Measurements from ENCODE around the gene ARHGAP40.
"Not testable (repeated sequence)": the region's sequence is repeated elsewhere in the genome, so short reads cannot be mapped to it uniquely, and the experiment has no call there.

The ARHGAP40 gene

GRCh38 chr20:38588303-38588702 lies 13.3 kb upstream of the ARHGAP40 start:
- DNase-seq (ENCODE audit: low read depth in 2 of 2), result no peak

GRCh38 chr20:38589351-38589750 lies 12.3 kb upstream of the ARHGAP40 start:
- DNase-seq (ENCODE audit: low read depth in 2 of 2), result no peak

- no peak for DNase-seq (ENCODE audit: low read depth in 2 of 2)
Measured at GRCh38 chr20:38589967-38590675, 11.5 kb upstream of the ARHGAP40 start.

GRCh38 chr20:38590676-38591473 lies 10.7 kb upstream of the ARHGAP40 start:
- no peak for DNase-seq (ENCODE audit: low read depth in 2 of 2)

GRCh38 chr20:38591474-38592410 lies 9.9 kb upstream of the ARHGAP40 start:
- no peak for DNase-seq (ENCODE audit: low read depth in 2 of 2)

GRCh38 chr20:38592411-38592790 lies 9.2 kb upstream of the ARHGAP40 start:
- not testable (repeated sequence) for DNase-seq (ENCODE audit: low read depth in 2 of 2)

- DNase-seq (ENCODE audit: low read depth in 2 of 2), result not testable (repeated sequence)
Measured at GRCh38 chr20:38594281-38594680, 7.3 kb upstream of the ARHGAP40 start.

- not testable (repeated sequence) for DNase-seq (ENCODE audit: low read depth in 2 of 2)
Measured at GRCh38 chr20:38595886-38596285, 5.7 kb upstream of the ARHGAP40 start.

- DNase-seq (ENCODE audit: low read depth in 2 of 2), result no peak
Measured at GRCh38 chr20:38599410-38599882, 2.2 kb upstream of the ARHGAP40 start.

- no peak for DNase-seq (ENCODE audit: low read depth in 2 of 2)
Measured at GRCh38 chr20:38600057-38600456, 1.6 kb upstream of the ARHGAP40 start.

- DNase-seq (ENCODE audit: low read depth in 2 of 2), result no peak
Measured at GRCh38 chr20:38602185-38602581, 574 bp downstream of the ARHGAP40 start.

GRCh38 chr20:38603286-38603685 lies 1.7 kb downstream of the ARHGAP40 start:
- DNase-seq (ENCODE audit: low read depth in 2 of 2), result no peak

GRCh38 chr20:38604873-38605303 lies 3.3 kb downstream of the ARHGAP40 start:
- DNase-seq (ENCODE audit: low read depth in 2 of 2), result no peak

- DNase-seq (ENCODE audit: low read depth in 2 of 2), result no peak
Measured at GRCh38 chr20:38607351-38607750, 5.7 kb downstream of the ARHGAP40 start.

- no peak for DNase-seq (ENCODE audit: low read depth in 2 of 2)
Measured at GRCh38 chr20:38608188-38608587, 6.6 kb downstream of the ARHGAP40 start.

GRCh38 chr20:38609815-38610214 lies 8.2 kb downstream of the ARHGAP40 start:
- DNase-seq (ENCODE audit: low read depth in 2 of 2), result no peak

- no peak for DNase-seq (ENCODE audit: low read depth in 2 of 2)
Measured at GRCh38 chr20:38610521-38610920, 8.9 kb downstream of the ARHGAP40 start.

- DNase-seq (ENCODE audit: low read depth in 2 of 2), result no peak
Measured at GRCh38 chr20:38612751-38613515, 11.3 kb downstream of the ARHGAP40 start.

GRCh38 chr20:38615283-38615682 lies 13.7 kb downstream of the ARHGAP40 start:
- no peak for DNase-seq (ENCODE audit: low read depth in 2 of 2)

GRCh38 chr20:38616457-38616856 lies 14.8 kb downstream of the ARHGAP40 start:
- DNase-seq (ENCODE audit: low read depth in 2 of 2), result no peak
